ENCODE results near the gene RAPGEF1. TPM values are rescaled to one million over a fixed set of nuclear protein-coding genes. Genes with fewer than 3 reads are reported as not detected.

The RAPGEF1 gene
- total and polyA plus RNA-seq, 2 donors (not counting 1 experiment from before 2014, with no cell fraction given), result 33.3 to 42.8 TPM

DNA sequence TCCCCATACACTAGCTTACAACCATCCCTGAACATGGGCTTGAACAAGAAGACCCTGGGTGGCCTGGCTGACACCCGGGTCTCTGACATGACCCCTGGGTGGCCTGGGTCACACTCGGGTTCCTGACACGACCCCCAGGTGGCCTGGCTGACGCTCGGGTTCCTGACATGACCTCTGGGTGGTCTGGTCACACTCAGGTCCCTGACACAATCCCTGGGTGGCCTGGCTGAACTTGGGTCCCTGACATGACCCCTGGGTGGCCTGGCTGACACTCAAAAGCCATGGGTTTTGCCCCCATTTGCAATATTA, 156.6 kb downstream of the RAPGEF1 start:
- Histone ChIP-seq H3K4me3 (replicated peaks in 1 of 4; ENCODE audit: control extremely low read depth in 1 of 4, insufficient read depth in 1 of 4, low read depth in 3 of 4, low read length in 4 of 4) (no peak overlapping the region), H3K36me3 (ENCODE audit: control insufficient read depth, insufficient read depth, low read length) (peaks cover 17% of the 10 kb centered on the region), H3K4me2 (ENCODE audit: extremely low read depth, insufficient read depth, low read length) (no peak overlapping the region), H3K79me2 (ENCODE audit: control insufficient read depth, insufficient read depth, low read length) (no peaks in the 10 kb centered on the region), H3K4me1 (ENCODE audit: control insufficient read depth, extremely low read depth, insufficient read depth, low read length) (no peaks in the 10 kb centered on the region), H3K27me3 (ENCODE audit: control insufficient read depth, insufficient read depth, low read length) (no peaks in the 10 kb centered on the region), H2AFZ (ENCODE audit: low read length) (no peak overlapping the region), H4K20me1 (ENCODE audit: control insufficient read depth, extremely low read depth, insufficient read depth, low read length) (no peaks in the 10 kb centered on the region), H3K9ac (ENCODE audit: insufficient read depth, low read length) (no peak overlapping the region), H3K27ac (ENCODE audit: insufficient read depth, low read length) (no peak overlapping the region), H3K9me3 (ENCODE audit: control insufficient read depth, insufficient read depth, low read depth, low read length) (no peaks in the 10 kb centered on the region)
- TF ChIP-seq EZH2 (IDR thresholded peaks at IDR 0.05; ENCODE audit: low read length, missing control alignments), result no peak
- TF ChIP-seq, protein P1, sequence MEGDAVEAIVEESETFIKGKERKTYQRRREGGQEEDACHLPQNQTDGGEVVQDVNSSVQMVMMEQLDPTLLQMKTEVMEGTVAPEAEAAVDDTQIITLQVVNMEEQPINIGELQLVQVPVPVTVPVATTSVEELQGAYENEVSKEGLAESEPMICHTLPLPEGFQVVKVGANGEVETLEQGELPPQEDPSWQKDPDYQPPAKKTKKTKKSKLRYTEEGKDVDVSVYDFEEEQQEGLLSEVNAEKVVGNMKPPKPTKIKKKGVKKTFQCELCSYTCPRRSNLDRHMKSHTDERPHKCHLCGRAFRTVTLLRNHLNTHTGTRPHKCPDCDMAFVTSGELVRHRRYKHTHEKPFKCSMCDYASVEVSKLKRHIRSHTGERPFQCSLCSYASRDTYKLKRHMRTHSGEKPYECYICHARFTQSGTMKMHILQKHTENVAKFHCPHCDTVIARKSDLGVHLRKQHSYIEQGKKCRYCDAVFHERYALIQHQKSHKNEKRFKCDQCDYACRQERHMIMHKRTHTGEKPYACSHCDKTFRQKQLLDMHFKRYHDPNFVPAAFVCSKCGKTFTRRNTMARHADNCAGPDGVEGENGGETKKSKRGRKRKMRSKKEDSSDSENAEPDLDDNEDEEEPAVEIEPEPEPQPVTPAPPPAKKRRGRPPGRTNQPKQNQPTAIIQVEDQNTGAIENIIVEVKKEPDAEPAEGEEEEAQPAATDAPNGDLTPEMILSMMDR (conservative IDR thresholded peaks at IDR 0.05 in 1 of 2, IDR thresholded peaks at IDR 0.05 in 1 of 2; ENCODE audit: low read depth in 1 of 2, low read length in 2 of 2), result no peak
- no peak for DNase-seq (ENCODE audit: low read depth in 2 of 2)

DNA sequence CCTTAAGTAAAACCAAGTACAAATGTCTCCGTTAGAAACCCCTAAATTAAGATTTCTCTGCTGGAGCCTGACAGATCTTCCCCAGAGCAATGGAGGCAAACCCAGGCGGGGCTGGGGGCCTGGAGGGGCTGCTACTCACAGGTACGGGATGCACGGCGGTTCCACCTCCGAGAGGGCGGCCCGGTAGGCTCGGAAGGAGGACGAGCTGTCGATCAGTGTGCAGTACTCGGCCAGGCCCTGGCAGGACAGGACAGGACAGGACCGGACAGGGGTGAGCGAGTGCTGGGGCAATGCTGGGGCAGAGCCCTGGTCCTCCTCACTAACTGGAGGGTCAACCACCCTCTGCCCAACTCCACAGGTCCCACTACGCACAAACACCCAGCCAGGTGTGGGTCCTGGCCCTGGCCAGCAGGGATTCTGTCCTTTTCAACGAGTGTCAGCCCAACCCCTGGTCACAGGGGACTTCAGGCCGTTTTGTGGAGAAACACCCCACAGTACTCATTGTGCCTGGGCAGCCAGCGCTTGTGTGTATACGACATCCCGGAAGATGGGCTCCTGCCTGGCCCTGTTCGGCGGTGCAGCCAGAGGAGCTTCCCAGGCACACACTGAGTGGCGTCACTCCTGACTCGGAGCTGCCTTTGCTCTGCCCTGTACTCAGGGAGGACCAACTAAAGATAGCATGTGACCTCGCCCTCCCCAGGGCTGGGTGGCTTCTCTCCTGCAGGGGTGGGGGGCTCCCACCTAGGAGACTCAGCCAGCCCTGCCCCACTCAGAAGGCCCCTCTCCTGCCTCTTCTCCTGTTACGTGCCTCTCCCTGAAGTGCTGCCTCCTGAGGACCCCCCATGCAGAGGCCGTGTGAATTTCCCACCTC, 157.2 kb downstream of the RAPGEF1 start:
- H3K9me3 ChIP-seq (ENCODE audit: control insufficient read depth, insufficient read depth, low read depth, low read length), result no peaks in the 10 kb centered on the region
- H3K27me3 ChIP-seq (ENCODE audit: control insufficient read depth, insufficient read depth, low read length), result no peaks in the 10 kb centered on the region
- H3K4me2 ChIP-seq (ENCODE audit: extremely low read depth, insufficient read depth, low read length), result no peak overlapping the region
- no peaks in the 10 kb centered on the region for H4K20me1 ChIP-seq (ENCODE audit: control insufficient read depth, extremely low read depth, insufficient read depth, low read length)
- no peak overlapping the region for H2AFZ ChIP-seq (ENCODE audit: low read length)
- H3K36me3 ChIP-seq (ENCODE audit: control insufficient read depth, insufficient read depth, low read length), result peaks cover 15% of the 10 kb centered on the region
- no peak overlapping the region for H3K4me3 ChIP-seq (replicated peaks in 1 of 4; ENCODE audit: control extremely low read depth in 1 of 4, insufficient read depth in 1 of 4, low read depth in 3 of 4, low read length in 4 of 4)
- H3K27ac ChIP-seq (ENCODE audit: insufficient read depth, low read length), result no peak overlapping the region
- TF ChIP-seq EZH2 (IDR thresholded peaks at IDR 0.05; ENCODE audit: low read length, missing control alignments), result no peak
- TF ChIP-seq, protein P1 (conservative IDR thresholded peaks at IDR 0.05 in 1 of 2, IDR thresholded peaks at IDR 0.05 in 1 of 2; ENCODE audit: low read depth in 1 of 2, low read length in 2 of 2), result no peak
- DNase-seq (ENCODE audit: low read depth in 2 of 2), result no peak
- no peaks in the 10 kb centered on the region for H3K4me1 ChIP-seq (ENCODE audit: control insufficient read depth, extremely low read depth, insufficient read depth, low read length)
- no peaks in the 10 kb centered on the region for H3K79me2 ChIP-seq (ENCODE audit: control insufficient read depth, insufficient read depth, low read length)
- H3K9ac ChIP-seq (ENCODE audit: insufficient read depth, low read length), result no peak overlapping the region

DNA sequence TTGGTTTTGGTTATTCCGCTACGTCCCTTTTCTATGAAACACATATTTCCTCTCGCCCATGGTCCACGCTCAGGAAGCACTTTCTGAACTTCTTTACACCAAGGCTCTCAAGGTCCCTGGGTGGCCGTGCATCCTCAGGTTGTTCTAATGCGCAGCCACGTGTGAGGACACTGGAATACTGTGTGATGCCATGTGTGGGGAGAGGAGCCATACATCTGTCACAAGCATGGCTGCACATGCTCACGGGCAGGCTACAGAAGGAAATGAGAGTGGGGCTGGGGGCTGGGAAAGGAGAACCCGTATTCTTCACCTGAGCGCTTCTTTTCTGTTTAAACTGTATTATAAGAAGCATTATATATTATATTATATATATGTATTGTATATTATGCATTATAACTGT, 157.8 kb downstream of the RAPGEF1 start:
- Histone ChIP-seq H3K27me3 (ENCODE audit: control insufficient read depth, insufficient read depth, low read length) (no peaks in the 10 kb centered on the region), H2AFZ (ENCODE audit: low read length) (no peak overlapping the region), H3K4me1 (ENCODE audit: control insufficient read depth, extremely low read depth, insufficient read depth, low read length) (no peaks in the 10 kb centered on the region), H3K9me3 (ENCODE audit: control insufficient read depth, insufficient read depth, low read depth, low read length) (no peaks in the 10 kb centered on the region), H3K36me3 (ENCODE audit: control insufficient read depth, insufficient read depth, low read length) (peaks cover 15% of the 10 kb centered on the region), H3K4me3 (replicated peaks in 1 of 4; ENCODE audit: control extremely low read depth in 1 of 4, insufficient read depth in 1 of 4, low read depth in 3 of 4, low read length in 4 of 4) (no peak overlapping the region), H3K4me2 (ENCODE audit: extremely low read depth, insufficient read depth, low read length) (no peak overlapping the region), H3K79me2 (ENCODE audit: control insufficient read depth, insufficient read depth, low read length) (no peaks in the 10 kb centered on the region), H4K20me1 (ENCODE audit: control insufficient read depth, extremely low read depth, insufficient read depth, low read length) (no peaks in the 10 kb centered on the region), H3K27ac (ENCODE audit: insufficient read depth, low read length) (no peak overlapping the region), H3K9ac (ENCODE audit: insufficient read depth, low read length) (no peak overlapping the region)
- TF ChIP-seq, protein P1 (conservative IDR thresholded peaks at IDR 0.05 in 1 of 2, IDR thresholded peaks at IDR 0.05 in 1 of 2; ENCODE audit: low read depth in 1 of 2, low read length in 2 of 2), result no peak
- no peak for TF ChIP-seq EZH2 (IDR thresholded peaks at IDR 0.05; ENCODE audit: low read length, missing control alignments)
- no peak for DNase-seq (ENCODE audit: low read depth in 2 of 2)

All from fibroblast of lung (primary cell).